HG02970 (cell line): Measurements from ENCODE around the gene UQCR11.

Source experiments
- ATAC-seq: cut with Tn5 transposase; IDR thresholded peaks from one replicate; pipeline ENCODE4 v1.9.1; 2021; ENCODE audit warnings: mild to moderate bottlenecking, moderate library complexity, moderate number of reproducible peaks; ENCODE audit not compliant: unreplicated experiment, low FRiP score

Gene UQCR11

DNA sequence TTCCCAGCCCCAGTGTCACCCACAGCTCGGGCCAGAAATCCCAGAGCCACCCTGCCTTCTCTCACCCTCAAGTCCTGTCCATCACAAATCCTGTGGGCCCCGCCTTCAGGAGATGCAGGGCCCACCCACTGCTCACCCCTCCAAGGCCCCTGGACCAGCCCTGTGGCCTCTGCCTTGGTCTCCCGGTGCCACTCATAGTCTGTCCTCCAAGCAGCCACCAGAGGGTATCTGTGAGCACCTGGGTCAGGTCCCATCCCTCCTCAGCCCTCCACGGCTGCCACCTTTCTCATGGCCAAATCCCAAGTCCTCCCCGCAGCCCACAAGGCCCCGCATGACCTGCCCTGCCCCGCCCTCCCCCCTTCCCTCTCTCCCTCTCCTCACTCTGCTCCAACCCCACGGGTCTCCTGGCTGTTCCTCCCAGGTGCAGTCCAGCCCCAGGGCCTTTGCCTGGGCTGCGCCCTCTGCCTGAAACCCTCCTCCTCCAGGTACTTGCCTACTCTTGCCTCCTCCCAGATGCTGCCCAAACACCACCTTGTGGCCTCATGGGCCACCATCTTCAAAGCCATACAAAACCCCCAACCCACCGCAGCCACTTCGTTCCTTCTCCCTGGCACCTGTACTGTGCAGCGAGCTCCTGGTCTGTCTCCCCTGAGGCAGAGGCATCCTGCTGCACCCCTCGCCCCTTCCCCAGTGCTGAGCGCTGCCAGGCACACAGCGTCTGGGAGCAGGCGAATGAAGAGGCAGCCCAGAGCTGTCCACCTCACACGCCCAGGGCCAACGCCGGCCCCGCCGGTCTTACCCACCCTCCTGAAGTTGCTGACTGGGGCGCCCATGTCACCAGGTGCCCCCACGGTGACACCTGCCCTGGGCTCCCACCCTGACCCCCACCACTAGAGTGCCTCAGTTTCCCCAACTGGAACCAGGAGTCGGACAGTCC is 13.2 kb upstream of the UQCR11 start:
- ATAC-seq, result no peak

DNA sequence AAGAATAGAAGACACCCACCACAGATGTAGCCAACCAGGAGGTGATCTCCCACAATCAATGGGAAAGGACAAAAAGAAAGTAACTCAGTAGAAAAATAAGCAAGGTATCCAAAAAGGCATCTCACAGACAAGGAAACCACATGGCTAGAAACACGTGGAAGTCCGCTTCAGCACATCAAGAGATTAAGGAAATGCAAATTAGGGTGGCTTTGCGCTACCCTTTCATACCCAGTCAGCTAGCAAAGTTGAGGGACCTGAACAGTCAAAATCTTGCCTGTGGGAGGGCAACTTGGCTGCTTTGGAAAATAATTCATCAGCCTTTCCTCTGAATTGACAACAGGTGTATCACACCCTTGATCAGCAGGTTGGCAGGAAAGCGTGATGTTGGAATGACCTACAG is 11.6 kb upstream of the UQCR11 start:
- ATAC-seq, result no peak

DNA sequence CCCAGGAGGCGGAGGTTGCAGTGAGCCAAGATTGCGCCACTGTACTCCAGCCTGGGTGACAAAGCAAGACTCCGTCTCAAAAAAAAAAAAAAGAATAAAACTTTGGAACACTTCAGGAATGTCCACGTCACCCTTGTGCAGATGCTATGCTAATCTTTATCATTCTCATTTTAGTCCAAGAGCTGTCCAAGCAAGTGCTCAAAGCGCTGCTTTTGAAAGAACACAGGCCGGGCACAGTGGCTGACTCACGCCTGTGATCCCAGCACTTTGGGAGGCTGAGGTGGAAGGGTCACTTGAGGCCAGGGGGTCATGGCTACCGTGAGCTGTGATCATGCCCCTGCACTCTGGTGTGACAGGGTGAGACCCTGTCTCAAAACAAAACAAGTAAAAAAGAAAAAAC is 11.1 kb upstream of the UQCR11 start:
- ATAC-seq, result no peak

DNA sequence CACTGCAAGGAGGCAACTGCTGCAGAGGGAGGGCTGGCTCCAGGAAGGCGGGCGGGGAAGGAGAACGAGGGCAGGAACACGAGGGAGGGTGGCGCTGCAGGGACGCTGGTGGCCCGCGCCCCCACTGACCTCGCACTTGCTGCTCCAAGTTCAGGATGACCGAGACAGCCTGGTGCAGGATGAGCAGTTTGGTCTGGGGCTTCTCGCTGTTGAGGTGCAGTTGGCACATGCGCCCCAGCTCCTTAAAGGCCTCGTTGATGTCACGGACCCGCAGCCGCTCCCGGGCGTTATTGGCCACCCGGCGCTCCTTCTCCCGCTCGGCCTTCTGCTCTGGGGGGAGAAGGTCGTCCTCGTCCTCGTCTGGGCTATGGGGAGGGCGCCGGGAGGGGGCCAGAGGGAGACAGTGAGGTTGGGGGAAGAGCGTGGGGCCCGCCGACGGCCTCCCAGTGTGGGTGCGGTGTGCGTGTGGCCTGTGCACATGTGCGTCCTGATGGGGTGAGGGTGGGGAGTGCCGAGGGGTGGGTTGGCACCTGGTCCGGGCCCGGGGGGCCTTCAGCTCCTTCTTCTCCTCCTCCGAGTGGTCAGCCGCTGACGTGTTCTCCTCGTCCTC is 10.0 kb upstream of the UQCR11 start:
- no peak for ATAC-seq

DNA sequence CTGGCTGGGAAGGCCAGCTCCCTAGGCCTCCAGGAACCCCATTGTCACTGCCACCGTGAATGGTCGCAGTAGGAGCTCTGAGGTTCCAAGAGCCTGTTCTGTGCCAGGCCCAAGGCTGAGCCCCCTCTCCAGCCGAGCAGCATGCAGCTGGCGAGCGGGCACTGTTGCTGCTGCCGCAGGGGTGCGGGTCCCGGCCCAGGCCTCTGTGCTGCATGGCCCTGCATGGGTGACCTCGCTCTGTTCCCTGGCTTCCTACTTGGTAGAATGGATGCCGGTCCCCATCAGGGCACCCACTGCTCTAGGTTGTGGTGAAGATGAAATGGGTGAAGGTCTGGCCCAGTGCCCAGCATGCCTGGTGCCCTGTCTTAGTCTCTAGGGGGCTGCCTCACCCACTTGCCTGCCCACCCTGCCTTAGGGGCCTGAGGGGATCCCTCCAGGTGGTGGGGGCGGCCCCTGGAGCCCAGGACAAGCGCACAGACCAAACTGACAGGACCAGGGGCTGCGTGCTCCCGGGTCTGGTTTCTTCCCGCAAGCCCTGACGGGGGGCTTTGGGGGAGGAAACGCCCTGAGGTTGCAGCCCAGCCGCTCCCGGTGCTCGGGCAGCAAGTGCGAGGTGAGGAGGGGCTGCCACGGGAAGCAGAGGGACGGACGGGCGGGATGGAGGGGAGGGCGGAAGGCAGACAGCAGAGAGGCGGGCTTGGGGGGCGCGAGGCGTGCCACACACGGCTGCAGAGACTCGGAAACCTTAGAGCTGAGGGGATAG is 8.7 kb upstream of the UQCR11 start:
- no peak for ATAC-seq

DNA sequence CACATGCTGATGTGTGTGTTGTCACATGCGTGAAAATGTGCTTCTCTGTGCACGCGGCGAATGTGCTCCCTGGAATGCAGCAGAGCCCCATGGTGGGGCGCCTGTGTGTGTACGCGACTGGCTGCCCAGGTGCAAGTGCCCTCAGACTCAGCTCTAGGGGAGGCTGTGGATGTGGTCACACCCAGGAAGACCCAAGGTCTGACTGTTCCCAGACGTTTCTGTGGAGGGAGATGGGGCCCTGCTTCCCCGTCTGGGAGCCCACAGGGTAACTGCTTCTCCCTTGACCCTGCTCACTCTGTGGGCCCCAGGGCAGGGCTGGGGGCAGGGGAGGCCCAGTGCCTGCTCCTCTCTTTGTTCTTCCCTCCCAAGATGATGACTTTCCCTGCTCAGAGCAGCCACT is 7.9 kb upstream of the UQCR11 start:
- ATAC-seq, result no peak

DNA sequence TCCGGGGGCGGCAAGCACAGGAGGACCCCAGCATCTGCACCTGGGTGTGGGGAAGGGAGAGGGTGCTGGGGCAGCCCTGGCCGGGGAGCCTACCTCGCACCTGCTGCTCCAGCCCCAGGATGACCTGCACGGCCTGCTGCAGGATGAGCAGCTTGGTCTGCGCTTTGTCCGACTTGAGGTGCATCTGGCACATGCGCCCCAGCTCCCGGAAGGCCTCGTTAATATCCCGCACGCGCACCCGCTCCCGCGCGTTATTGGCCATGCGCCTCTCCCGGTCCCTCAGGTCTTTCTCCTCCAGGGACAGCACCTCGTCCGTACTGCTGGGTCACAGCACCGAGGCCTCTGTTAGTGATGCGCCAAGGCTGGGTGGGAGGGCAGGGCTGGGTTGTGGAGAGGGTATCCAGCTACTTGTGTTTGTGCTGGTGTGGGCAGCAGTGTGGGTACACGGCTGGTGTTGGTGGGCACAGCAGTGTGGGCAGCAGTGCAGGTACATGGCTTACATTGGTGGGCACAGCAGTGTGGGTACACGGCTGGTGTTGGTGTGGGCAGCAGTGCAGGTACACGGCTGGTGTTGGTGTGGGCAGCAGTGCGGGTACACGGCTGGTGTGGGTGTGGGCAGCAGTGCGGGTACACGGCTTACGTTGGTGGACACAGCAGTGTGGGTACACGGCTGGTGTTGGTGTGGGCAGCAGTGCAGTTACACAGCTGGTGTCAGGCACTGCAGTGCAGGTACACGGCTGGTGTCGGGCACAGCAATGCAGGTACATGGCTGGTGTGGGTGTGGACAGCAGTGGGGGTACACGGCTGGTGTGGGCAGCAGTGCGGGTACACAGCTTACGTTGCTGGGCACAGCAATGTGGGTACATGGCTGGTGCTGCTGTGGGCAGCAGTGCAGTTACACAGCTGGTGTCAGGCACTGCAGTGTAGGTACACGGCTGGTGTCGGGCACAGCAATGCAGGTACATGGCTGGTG is 7.1 kb upstream of the UQCR11 start:
- no peak for ATAC-seq

DNA sequence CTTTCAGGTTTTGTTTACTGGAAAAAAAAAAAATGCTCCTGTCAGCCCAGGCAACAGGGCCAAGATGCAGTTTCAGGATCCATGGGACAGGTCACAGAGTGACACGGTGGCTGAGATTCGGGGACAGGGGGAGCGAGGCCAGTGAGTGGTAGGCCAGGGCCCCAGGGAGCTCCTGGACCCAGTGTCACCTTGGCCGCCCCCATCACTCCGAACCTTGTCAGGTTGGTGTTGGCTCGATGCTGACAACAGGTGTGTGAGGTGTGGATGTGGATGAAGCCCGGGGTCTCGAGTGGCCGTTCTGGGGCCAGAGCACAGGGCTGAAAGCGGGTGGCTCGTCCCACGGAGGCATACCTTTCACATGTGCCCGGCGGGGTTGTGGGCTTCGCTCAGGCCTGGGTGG is 6.1 kb upstream of the UQCR11 start:
- ATAC-seq, result no peak

DNA sequence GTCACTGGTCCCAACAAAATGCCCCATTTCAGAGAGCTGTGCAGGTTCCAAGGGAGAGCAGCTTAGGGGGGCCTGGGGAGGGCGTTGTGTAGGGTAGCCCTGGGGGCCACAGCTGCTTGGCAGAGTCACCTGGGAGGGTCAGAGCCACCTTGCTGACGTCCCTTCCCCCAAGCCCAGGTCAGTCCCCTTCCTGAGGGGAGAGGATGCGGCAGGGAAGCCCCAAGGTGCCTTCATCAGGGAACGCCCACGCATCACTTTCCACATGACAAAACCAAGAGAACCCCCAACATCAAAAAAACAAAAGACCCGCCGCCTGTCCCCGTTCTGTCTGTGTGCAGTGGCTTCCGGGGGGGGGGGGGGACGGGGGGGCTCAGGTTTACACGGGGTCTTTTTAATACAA is 5.3 kb upstream of the UQCR11 start:
- ATAC-seq, result no peak

DNA sequence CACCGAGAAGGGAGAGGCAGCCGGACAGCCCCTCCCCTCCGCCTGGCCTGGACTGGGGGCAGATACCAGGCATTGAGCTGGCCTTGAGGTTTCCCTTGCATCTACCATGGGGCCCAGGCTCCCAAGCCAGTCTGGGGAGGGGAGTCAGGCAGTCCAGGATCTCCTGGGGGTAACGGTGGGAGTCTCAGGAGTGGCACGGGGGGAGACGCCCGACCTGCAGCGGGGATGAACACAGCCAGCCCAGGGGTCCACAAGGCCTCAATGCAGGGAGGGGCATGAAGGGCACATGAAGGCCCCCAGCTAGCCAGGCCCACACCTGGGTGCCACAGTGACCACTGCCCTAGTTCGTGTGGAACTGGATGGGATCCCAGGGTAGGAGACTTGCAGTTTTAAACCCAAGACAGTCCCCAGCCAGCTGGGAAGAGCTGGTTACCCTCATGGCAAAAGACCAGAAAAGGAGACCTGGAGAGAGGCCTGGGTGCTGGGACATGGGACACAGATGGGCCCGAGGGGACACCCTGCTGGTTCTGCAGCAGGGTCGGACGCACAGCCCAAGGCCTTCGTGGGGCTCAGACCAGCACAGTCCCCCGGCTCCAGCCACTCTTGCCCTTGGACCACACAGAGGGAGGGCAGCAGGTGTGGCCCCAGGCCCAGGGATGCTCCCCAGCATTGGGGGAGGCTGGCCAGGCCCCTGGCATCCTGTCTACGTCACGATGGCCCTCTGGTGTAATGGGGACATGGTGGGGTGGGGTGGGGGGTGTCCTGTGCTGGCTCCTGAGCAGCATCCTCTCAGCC is 4.6 kb upstream of the UQCR11 start:
- no peak for ATAC-seq

DNA sequence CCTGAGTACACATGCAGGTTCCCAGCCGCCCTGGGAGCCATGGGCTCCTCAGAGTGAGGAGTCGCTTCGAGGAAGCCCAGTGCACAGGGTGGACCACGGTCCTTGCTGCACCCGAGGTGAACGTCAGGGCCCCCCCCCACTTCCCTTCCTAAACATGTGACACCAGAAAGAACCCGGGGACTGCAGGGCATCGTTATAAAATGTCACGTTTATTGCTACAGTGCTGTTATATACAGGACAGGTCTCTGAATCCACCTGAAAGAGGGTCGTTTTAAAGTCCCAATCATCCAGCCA is 3.8 kb upstream of the UQCR11 start:
- ATAC-seq, result no peak

DNA sequence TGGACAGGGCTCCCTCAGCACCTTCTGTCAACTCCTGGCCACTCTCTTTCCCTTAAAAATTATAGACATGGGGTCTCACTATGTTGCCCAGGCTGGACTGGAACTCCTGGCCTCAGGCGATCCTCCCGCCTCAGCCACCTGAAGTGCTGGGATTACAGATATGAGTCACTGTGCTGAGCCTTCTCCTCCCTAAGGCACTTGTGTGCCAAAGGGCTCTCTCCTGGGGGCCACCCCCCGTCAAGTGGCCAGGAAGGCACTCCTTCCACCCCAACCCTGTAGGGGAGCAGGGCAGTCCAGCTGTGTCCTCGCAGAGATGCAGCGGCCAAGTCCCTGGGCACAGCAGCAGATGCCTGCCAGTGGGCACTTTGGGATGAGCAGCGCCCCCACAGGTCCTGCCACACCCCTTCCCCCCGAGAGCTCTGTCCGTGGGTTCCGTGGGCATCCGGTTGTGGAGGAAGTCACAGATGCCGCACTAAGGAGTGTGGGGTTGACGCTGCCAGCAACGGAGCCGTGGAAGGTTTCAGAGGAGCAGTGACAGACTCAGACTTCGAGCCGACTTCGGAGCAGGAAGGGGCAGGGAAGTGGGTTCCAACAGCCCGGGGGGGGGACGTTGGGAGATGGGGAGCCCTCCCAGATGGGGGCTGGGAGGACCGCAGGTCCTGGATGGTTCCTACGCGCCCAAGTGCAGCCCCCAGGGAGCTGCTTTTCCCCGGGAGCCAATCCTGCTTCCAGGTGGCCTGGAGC is 3.3 kb upstream of the UQCR11 start:
- no peak for ATAC-seq

DNA sequence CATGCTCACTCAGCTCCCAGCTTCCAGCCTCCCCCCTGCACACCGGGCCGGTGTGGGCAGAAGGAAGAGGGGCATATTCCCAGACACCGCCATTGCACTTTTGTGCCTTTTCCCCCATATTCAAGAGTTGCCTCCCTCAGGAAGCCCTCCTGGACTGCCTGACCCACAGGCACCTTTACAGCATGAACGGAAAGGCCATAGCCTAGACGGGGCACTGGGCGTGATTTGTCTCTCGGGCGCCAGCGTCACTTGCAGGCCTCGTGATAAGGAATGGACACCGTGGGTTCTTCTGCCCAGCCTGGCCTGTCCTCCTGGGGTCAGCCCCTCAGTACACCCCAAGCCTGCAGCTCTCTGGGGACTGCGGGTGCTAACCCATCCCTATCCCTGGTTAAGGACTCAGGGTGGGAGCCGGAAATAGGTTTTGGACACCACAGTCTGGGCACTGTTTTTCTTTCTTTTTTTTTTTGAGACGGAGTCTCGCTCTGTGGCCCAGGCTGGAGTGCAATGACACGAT is 933 bp upstream of the UQCR11 start:
- ATAC-seq, result no peak

DNA sequence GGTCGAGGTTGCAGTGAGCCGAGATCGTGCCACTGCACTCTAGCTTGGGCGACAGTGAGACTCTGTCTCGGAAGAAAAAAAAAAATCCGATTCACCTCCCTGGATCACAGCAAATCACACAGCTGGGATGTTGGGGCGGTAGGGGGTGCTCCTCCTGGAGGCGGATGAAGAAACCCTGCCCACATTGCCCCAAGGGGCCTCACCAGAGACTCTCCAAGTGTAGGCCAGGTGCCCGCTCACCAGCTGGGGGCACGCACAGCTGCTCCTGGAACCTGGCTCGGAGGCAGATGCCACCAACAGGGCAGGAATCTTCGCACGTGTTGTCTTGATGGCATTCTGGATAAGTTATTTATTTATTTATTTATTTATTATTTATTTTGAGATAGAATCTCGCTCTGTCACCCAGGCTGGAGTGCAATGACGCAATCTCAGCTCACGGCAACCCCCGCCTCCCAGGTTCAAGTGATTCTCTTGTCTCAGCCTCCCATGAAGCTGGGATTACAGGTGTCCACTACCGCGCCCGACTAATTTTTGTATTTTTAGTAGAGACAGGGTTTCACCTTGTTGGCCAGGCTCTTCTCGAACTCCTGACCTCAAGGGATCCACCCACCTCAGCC is 3.1 kb downstream of the UQCR11 start:
- no peak for ATAC-seq

DNA sequence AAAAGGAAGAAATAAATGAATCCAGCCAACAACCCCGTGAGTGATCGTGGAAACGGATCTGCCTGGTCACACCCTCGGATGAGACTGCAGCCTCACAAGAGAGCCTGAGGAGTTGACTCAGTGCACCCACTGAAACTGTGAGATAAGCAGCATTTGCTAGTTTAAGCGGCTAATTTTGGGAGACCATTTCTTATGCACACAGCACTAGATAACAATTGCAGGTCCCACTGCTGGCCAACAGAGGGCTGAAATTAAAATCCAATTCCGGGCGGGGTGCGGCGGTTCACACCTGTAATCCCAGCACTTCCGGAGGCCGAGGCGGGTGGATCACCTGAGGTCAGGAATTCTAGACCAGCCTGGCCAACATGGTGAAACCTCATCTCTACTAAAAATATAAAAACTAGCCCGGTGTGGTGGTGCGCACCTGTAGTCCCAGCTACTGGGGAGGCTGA is 3.6 kb downstream of the UQCR11 start:
- ATAC-seq, result no peak

DNA sequence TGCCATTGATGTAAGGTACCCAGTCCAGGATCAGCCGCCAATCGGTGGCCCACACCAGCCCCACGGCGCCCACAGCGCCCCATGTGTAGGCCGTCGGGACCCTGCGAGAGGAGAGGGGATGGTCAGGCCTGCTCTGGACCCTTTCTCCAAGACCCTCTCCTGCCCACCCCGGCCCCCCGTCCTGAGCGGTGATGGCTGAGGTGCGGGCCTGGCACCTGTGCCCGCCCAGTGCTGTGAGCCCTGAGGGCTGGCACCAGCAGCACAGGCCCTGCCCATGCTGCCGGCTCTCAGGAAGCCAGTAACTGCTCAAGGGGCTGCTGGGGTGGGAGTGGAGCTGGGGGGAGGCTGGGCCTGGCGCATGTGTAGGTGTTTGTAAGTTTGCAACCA is 5.8 kb downstream of the UQCR11 start:
- no peak for ATAC-seq

DNA sequence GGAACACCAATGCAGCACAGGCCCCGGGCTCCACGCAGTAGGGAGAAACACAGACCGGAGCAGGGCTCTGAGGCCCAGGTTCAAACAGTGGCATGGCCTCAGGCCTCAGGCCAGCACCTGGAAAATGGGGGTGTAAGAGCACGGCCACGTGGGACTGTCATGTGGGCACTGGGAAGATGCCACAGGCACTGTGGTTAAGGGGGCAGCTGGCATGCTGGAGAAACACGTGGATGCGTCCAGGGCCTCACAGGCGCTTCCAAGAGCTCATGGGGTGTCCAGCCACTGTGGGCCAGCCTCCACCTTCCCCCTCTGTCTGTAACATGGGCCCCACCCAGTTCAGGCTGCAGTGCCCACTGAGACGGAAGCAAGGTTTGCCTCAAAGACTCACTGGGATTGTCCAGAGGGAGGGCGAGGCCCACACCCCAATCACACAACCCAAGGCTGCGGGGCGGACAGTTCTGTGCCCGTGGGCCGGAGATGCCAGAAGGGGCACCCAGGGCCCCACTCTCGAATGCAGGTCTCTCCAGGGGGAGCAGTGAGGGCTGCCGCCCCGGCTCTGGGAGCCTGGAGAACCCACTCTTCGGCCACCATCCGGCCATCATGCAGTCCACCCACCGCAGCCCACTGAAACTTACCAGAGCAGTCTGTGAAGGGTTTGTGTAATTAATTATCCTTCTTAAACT is 6.3 kb downstream of the UQCR11 start:
- no peak for ATAC-seq

DNA sequence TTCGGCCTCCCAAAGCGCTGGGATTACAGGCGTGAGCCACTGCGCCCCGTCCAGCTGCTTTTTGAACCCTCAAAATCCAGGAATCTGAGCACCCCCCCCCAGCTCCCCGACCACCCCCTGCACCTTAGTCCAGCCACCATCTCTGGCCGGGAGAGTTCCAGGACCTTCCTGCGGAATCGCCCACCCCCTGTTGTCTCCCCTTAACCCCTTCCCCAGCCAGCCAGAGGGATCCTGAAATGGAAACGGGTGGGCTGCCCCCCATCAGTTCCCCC is 11.8 kb downstream of the UQCR11 start:
- no peak for ATAC-seq
